ENCODE results near the gene UQCC2. TPM values are rescaled to one million over a fixed set of nuclear protein-coding genes. Genes with fewer than 3 reads are reported as not detected.

UQCC2 gene
- total and polyA plus RNA-seq, 2 of the 8 experiments (the other 6 are each of a cell fraction or from before 2014, with no cell fraction given): 52.1 to 104 TPM

DNA sequence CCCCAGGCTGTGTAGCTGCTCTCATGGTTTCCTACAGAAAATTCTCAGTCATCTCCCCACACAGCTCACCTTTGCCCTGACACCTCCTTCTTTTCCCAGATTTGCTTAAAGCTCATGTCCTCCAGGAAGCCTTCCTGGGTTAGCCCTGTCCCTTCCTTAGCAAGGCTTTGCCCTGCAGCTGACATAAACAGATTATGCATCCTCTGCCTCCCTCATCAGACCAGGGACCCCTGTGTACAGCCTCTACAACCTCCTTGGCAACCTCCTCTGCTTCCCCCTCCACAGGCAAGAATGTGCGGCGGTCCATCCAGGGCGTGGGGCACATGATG, 39.8 kb downstream of the UQCC2 start:
- Histone ChIP-seq H4K91ac (replicated peaks; ENCODE audit: insufficient read length, low read length) (no peak overlapping the region), H3K4ac (replicated peaks; ENCODE audit: insufficient read length, low read depth, low read length) (no peak overlapping the region), H2BK5ac (ENCODE audit: low read depth, low read length) (0 out of 2 replicates have a peak overlapping the region, but pooled peaks have one; percentile 30), H4K5ac (ENCODE audit: insufficient read length, low read depth, low read length) (no peak overlapping the region), H3K36me3 (ENCODE audit: control insufficient read depth in 2 of 4, insufficient read depth in 4 of 4, low read length in 3 of 4) (peaks cover 13 to 35% (median 21%) of the 10 kb centered on the region in 4 experiments), H3K79me2 (ENCODE audit: control insufficient read depth in 1 of 2, insufficient read depth in 2 of 2, low read length in 2 of 2) (no peaks in the 10 kb centered on the region), H2BK12ac (ENCODE audit: low read depth, low read length) (no peak overlapping the region), H3K9me3 (ENCODE audit: insufficient read depth in 2 of 2, low read depth in 1 of 2, low read length in 1 of 2) (no peaks in the 10 kb centered on the region), H3K23ac (ENCODE audit: insufficient read length) (no peak overlapping the region), H2BK15ac (ENCODE audit: low read length) (no peak overlapping the region), H2BK120ac (replicated peaks; ENCODE audit: low read depth, low read length) (no peak overlapping the region), H2AFZ (ENCODE audit: low read length) (no peak overlapping the region), H2AK5ac (ENCODE audit: low read depth, low read length) (no peak overlapping the region), H4K8ac (ENCODE audit: extremely low read depth, insufficient read depth, low read length) (peak overlapping the region; percentile 43; the same call in 1 of the 2 replicates), H3K56ac (replicated peaks; ENCODE audit: insufficient read length, low read depth, low read length) (no peak overlapping the region), H3K4me3 (ENCODE audit: extremely low read depth in 1 of 4, insufficient read depth in 2 of 4, low read depth in 3 of 4, low read length in 4 of 4) (no peak overlapping the region), H3K9ac (replicated peaks in 1 of 4; ENCODE audit: extremely low read depth in 1 of 4, low read depth in 3 of 4, low read length in 3 of 4) (no peak overlapping the region; a peak in 2 of 7 replicates), H2BK20ac (ENCODE audit: low read length) (no peak overlapping the region), H3K27me3 (replicated peaks in 1 of 4; ENCODE audit: control insufficient read depth in 3 of 4, extremely low read depth in 1 of 4, insufficient read depth in 3 of 4, low read length in 3 of 4) (no peaks in the 10 kb centered on the region), H3K4me2 (ENCODE audit: insufficient read depth in 1 of 2, low read depth in 2 of 2, low read length in 2 of 2) (no peak overlapping the region), H3K14ac (ENCODE audit: insufficient read length) (no peak overlapping the region), H3K23me2 (ENCODE audit: low read depth, low read length) (no peaks in the 10 kb centered on the region), H3K4me1 (replicated peaks in 1 of 4; ENCODE audit: control insufficient read depth in 3 of 4, insufficient read depth in 4 of 4, low read length in 3 of 4) (peaks cover 0 to 3% (median 1%) of the 10 kb centered on the region in 4 experiments; a peak in 1 of 7 replicates), H3K79me1 (ENCODE audit: low read depth, low read length) (no peaks in the 10 kb centered on the region), H3K18ac (ENCODE audit: extremely low read depth, low read length) (no peak overlapping the region), H3K27ac (ENCODE audit: low read depth, low read length) (no peak overlapping the region), H4K20me1 (replicated peaks in 1 of 2; ENCODE audit: control insufficient read depth in 1 of 2, insufficient read depth in 2 of 2, low read length in 2 of 2) (peaks cover 2 to 4% of the 10 kb centered on the region in 2 experiments)
- CTCF ChIA-PET (ENCODE audit: partially characterized antibody): interaction anchor here (0.6 to 12.7 kb wide), 12 partner anchors 12 to 88 kb away, joined by 3 to 131 read pairs (median 6); no protein-coding TSS in a partner anchor
- FAIRE-seq: no peak
- no peak for DNase-seq (ENCODE audit: low read depth in 1 of 2, low spot score in 2 of 2)
- POLR2A ChIA-PET (ENCODE audit: partially characterized antibody): interaction anchor here (0.6 to 1.4 kb wide), 4 partner anchors 11 to 227 kb away, joined by 3 to 4 read pairs (median 3); partner anchors contain the start of gene ITPR3
- 83% methylated on average over 3 of the region's 3 CpGs; no CpG with 5 or more reads in 1 of the 2 experiments for WGBS, 2 experiments (ENCODE audit: extremely low coverage in 1 of 2, insufficient coverage in 1 of 2, insufficient read length in 1 of 2, insufficient replicate concordance in 2 of 2, low coverage in 1 of 2, low lambda C conversion rate in 2 of 2, missing lambda C conversion rate in 1 of 2)
- TF ChIP-seq CTBP2 (IDR thresholded peaks at IDR 0.05; ENCODE audit: borderline replicate concordance, insufficient read depth, insufficient read length, low read length): no peak
- no peak for TF ChIP-seq GABPA (IDR thresholded peaks at IDR 0.05; ENCODE audit: borderline replicate concordance, insufficient read depth, low read length)
- no peak for TF ChIP-seq RFX5 (IDR thresholded peaks at IDR 0.05; ENCODE audit: borderline replicate concordance, low read depth, low read length)
- no peak for TF ChIP-seq CBX5 (IDR thresholded peaks at IDR 0.05; ENCODE audit: low read depth, low read length)
- TF ChIP-seq, protein P1, sequence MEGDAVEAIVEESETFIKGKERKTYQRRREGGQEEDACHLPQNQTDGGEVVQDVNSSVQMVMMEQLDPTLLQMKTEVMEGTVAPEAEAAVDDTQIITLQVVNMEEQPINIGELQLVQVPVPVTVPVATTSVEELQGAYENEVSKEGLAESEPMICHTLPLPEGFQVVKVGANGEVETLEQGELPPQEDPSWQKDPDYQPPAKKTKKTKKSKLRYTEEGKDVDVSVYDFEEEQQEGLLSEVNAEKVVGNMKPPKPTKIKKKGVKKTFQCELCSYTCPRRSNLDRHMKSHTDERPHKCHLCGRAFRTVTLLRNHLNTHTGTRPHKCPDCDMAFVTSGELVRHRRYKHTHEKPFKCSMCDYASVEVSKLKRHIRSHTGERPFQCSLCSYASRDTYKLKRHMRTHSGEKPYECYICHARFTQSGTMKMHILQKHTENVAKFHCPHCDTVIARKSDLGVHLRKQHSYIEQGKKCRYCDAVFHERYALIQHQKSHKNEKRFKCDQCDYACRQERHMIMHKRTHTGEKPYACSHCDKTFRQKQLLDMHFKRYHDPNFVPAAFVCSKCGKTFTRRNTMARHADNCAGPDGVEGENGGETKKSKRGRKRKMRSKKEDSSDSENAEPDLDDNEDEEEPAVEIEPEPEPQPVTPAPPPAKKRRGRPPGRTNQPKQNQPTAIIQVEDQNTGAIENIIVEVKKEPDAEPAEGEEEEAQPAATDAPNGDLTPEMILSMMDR (IDR thresholded peaks at IDR 0.05; ENCODE audit: control extremely low read depth in 1 of 3, insufficient read depth in 1 of 3, low read depth in 1 of 3, low read length in 3 of 3): no peak
- TF ChIP-seq POLR2A (IDR thresholded peaks at IDR 0.05; ENCODE audit: control extremely low read depth in 1 of 2, low read depth in 2 of 2, low read length in 2 of 2): no peak
- no peak for TF ChIP-seq SIN3A (conservative IDR thresholded peaks at IDR 0.05 in 1 of 2, IDR thresholded peaks at IDR 0.05 in 1 of 2; ENCODE audit: low read depth in 1 of 2, low read length in 2 of 2)
- no peak for TF ChIP-seq CREB1 (IDR thresholded peaks at IDR 0.05)
- TF ChIP-seq ASH2L (IDR thresholded peaks at IDR 0.05; ENCODE audit: low read length): no peak
- no peak for TF ChIP-seq SP4 (IDR thresholded peaks at IDR 0.05; ENCODE audit: low read length)
- no peak for TF ChIP-seq TCF12 (IDR thresholded peaks at IDR 0.05; ENCODE audit: low read depth, low read length)
- no peak for TF ChIP-seq EGR1 (IDR thresholded peaks at IDR 0.05; ENCODE audit: borderline replicate concordance, low read depth, low read length)
